ENCODE results near the gene GANC. TPM values are rescaled to one million over a fixed set of nuclear protein-coding genes. Genes with fewer than 3 reads are reported as not detected.

The GANC gene
- total and polyA plus RNA-seq, 2 experiments from 2014 or later: 7.4 to 12.6 TPM

GRCh38 chr15:42392309-42393024 lies 119.5 kb downstream of the GANC start:
- Mint-ChIP-seq H3K4me3 (no peak overlapping the region), H3K27ac (no peak overlapping the region), H3K27me3 (ENCODE audit: insufficient read depth, low read depth, poor library complexity) (no peaks in the 10 kb centered on the region), H3K9me3 (no peaks in the 10 kb centered on the region), H3K4me1 (no peaks in the 10 kb centered on the region), H3K36me3 (ENCODE audit: low read depth) (no peaks in the 10 kb centered on the region)
- H3K4me3 ChIP-seq: no peak overlapping the region
- no peak for TF ChIP-seq POLR2AphosphoS5 (IDR thresholded peaks at IDR 0.05; ENCODE audit: low read depth)
- TF ChIP-seq ZNF331 (CRISPR knock-in tag; IDR thresholded peaks at IDR 0.05; ENCODE audit: low read depth): no peak
- no peak for TF ChIP-seq STAT1 (IDR thresholded peaks at IDR 0.05; ENCODE audit: unreplicated experiment)
- no peak for TF ChIP-seq ZNF114 (CRISPR knock-in tag; IDR thresholded peaks at IDR 0.05)
- no peak for TF ChIP-seq NANOG (IDR thresholded peaks at IDR 0.05; ENCODE audit: borderline replicate concordance)
- no peak for TF ChIP-seq CTCF (conservative IDR thresholded peaks at IDR 0.05; ENCODE audit: low read depth in 2 of 2)
- TF ChIP-seq REST (IDR thresholded peaks at IDR 0.05; ENCODE audit: unreplicated experiment): no peak
- no peak for TF ChIP-seq EZH2 (IDR thresholded peaks at IDR 0.05; ENCODE audit: low read depth, unreplicated experiment)
- no peak for TF ChIP-seq ZNF462 (CRISPR knock-in tag; IDR thresholded peaks at IDR 0.05)
- no peak for TF ChIP-seq CREB1 (CRISPR knock-in tag; IDR thresholded peaks at IDR 0.05; ENCODE audit: low read depth)
- TF ChIP-seq ETS1 (IDR thresholded peaks at IDR 0.05): no peak
- no peak for TF ChIP-seq JUNB (IDR thresholded peaks at IDR 0.05; ENCODE audit: unreplicated experiment)
- H3K79me2 ChIP-seq (replicated peaks; ENCODE audit: insufficient read depth): no peaks in the 10 kb centered on the region
- ATAC-seq (no peak), DNase-seq (ENCODE audit: low spot score) (no peak)
- H3F3A ChIP-seq (replicated peaks; ENCODE audit: low read depth): no peaks in the 10 kb centered on the region
- H4K20me1 ChIP-seq (replicated peaks; ENCODE audit: insufficient read depth): no peaks in the 10 kb centered on the region
- H3K9me2 ChIP-seq (ENCODE audit: insufficient read depth): 0 out of 2 replicates have a peak, but pooled peaks cover 9% of the 10 kb centered on the region
- H3K27ac ChIP-seq (ENCODE audit: low read depth): no peak overlapping the region
- no peaks in the 10 kb centered on the region for H3K27me3 ChIP-seq (ENCODE audit: insufficient read depth)
- no peak overlapping the region for H2AFZ ChIP-seq
- no peak overlapping the region for H3K4me2 ChIP-seq
- no peaks in the 10 kb centered on the region for H3K36me3 ChIP-seq (ENCODE audit: insufficient read depth)
- H3K4me1 ChIP-seq (ENCODE audit: insufficient read depth): no peaks in the 10 kb centered on the region

All from GM23338 (cell line).